BLaER1 treated with 17β-estradiol and CSF1 and Interleukin-3, amounts not matched to agents 10 nM and 100 nM (cell line): ENCODE data around the gene ADGRV1.
"Not testable (repeated sequence)": the region's sequence is repeated elsewhere in the genome, so short reads cannot be mapped to it uniquely, and the experiment has no call there.

ENCODE experiments used
- H3K27ac ChIP-seq, 11 experiments: shearing (Covaris generic); formaldehyde crosslinking; 2 replicates each; pipeline ENCODE4 v1.8.1; 2022
- H3K27me3 ChIP-seq, 11 experiments: shearing (Covaris generic); formaldehyde crosslinking; 2 replicates each; pipeline ENCODE4 v1.8.1; 2022
- H3K36me3 ChIP-seq, 11 experiments: shearing (Covaris generic); formaldehyde crosslinking; 2 replicates each; pipeline ENCODE4 v1.8.1; 2022
- H3K4me1 ChIP-seq, 10 experiments: shearing (Covaris generic); formaldehyde crosslinking; 2 replicates each; pipeline ENCODE4 v1.8.1; 2022
- H3K4me2 ChIP-seq, 11 experiments: shearing (Covaris generic); formaldehyde crosslinking; 2 replicates each; pipeline ENCODE4 v1.8.1; 2022
- H3K4me3 ChIP-seq, 10 experiments: shearing (Covaris generic); formaldehyde crosslinking; 2 replicates each; pipeline ENCODE4 v1.8.1; 2022
- H3K9ac ChIP-seq, 11 experiments: shearing (Covaris generic); formaldehyde crosslinking; 2 replicates each; pipeline ENCODE4 v1.8.1; 2022
- H3K9me3 ChIP-seq, 11 experiments: shearing (Covaris generic); formaldehyde crosslinking; replicated peaks in 1 of 11; 2 replicates each; pipeline ENCODE4 v1.8.1; 2022
- H4K20me1 ChIP-seq, 11 experiments: shearing (Covaris generic); formaldehyde crosslinking; 2 replicates each; pipeline ENCODE4 v1.8.1; 2022
- Cebpa-rat ChIP-seq, 11 experiments: shearing (Covaris generic); IDR thresholded peaks; 2 replicates each; pipeline ENCODE4 v1.8.1; 2022

The ADGRV1 gene

DNA sequence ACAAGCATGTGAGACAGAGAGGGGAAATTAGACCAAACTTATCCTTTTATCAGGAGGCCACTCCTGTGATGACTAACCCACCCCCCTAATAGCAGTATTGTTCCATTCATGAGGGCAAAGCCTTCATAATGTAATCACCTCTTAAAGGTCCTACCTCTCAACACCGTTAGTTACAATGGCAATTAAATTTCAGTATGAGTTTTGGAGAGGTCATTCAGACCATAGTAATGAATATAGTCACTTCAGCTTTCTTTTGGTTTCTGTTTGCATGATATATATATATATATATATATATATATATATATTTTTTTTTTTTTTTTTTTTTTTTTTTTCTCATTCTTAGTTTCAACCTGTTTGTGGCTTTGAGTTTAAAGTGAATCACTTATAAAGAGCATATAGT is 10.5 kb downstream of the ADGRV1 start:
- H3K9ac ChIP-seq: no peak overlapping the region
- no peak for TF ChIP-seq Cebpa-rat (IDR thresholded peaks at IDR 0.05)
- H3K27ac ChIP-seq: no peak overlapping the region
- H3K4me3 ChIP-seq: no peak overlapping the region
- no peak overlapping the region for H3K4me2 ChIP-seq
- no peaks in the 10 kb centered on the region for H3K4me1 ChIP-seq
- H3K27me3 ChIP-seq: no peaks in the 10 kb centered on the region
- H3K36me3 ChIP-seq: no peaks in the 10 kb centered on the region
- no peaks in the 10 kb centered on the region for H4K20me1 ChIP-seq
- peaks cover 0 to 4% (median 0%) of the 10 kb centered on the region in 11 experiments; a peak in 2 of 22 replicates for H3K9me3 ChIP-seq

DNA sequence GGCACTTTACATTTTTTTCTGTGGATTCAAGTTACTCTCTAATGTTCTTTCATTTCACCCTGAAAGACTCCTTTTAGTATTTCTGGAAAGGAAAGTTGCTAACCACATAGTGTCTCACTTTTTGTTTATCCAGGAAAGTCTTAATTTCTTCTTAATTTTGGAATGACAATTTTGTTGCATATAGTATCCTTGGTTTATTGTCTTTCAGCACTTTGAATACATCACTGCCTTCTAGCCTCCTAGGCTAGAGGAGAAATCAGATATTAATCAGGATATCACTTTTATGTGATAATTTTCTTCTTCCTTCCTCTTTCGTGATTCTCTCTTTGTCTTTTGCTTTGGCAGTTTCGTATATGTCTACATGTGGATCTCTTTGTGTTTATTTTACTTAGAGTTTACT is 11.4 kb downstream of the ADGRV1 start:
- H3K9me3 ChIP-seq: peaks cover 0 to 3% (median 0%) of the 10 kb centered on the region in 11 experiments; a peak in 2 of 22 replicates
- H4K20me1 ChIP-seq: no peaks in the 10 kb centered on the region
- no peak for TF ChIP-seq Cebpa-rat (IDR thresholded peaks at IDR 0.05)
- no peaks in the 10 kb centered on the region for H3K36me3 ChIP-seq
- no peak overlapping the region for H3K4me2 ChIP-seq
- H3K4me1 ChIP-seq: no peaks in the 10 kb centered on the region
- no peak overlapping the region for H3K4me3 ChIP-seq
- H3K27me3 ChIP-seq: no peaks in the 10 kb centered on the region
- H3K9ac ChIP-seq: no peak overlapping the region
- no peak overlapping the region for H3K27ac ChIP-seq

DNA sequence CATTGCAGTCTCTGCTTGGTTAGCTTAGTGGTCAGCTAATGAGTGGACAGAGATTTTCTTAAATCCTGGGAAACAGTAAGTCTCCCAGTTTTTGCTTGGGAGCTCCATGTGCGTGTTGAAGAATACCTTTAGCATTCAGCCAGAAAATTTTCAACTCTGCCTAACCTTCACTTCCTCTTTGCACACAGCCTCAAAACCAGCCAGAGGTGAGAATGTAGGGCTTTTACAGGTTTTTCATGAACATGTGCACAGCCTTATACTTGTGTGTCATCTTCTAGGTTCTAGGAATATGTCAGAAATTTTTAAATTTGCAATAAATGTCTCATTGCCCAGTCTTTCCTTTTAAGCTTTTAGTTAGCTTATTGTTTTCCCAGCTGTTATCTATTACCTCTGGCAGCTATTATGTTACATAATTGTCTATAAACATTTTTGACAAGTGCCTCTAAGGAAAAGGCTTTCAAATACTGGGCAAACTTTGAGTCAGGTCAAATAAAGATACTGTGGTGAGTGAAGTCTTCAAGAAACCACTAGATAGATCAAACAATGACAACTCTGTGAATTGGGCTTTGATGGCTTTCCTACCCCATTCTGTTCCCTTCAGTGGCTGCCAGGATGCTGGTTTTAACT is 12.7 kb downstream of the ADGRV1 start:
- no peaks in the 10 kb centered on the region for H3K27me3 ChIP-seq
- H3K4me1 ChIP-seq: no peaks in the 10 kb centered on the region
- no peaks in the 10 kb centered on the region; a peak in 1 of 22 replicates for H3K9me3 ChIP-seq
- no peak overlapping the region for H3K4me3 ChIP-seq
- H3K36me3 ChIP-seq: no peaks in the 10 kb centered on the region
- H3K27ac ChIP-seq: no peak overlapping the region
- no peak overlapping the region for H3K4me2 ChIP-seq
- TF ChIP-seq Cebpa-rat (IDR thresholded peaks at IDR 0.05): no peak
- no peak overlapping the region for H3K9ac ChIP-seq
- H4K20me1 ChIP-seq: no peaks in the 10 kb centered on the region

DNA sequence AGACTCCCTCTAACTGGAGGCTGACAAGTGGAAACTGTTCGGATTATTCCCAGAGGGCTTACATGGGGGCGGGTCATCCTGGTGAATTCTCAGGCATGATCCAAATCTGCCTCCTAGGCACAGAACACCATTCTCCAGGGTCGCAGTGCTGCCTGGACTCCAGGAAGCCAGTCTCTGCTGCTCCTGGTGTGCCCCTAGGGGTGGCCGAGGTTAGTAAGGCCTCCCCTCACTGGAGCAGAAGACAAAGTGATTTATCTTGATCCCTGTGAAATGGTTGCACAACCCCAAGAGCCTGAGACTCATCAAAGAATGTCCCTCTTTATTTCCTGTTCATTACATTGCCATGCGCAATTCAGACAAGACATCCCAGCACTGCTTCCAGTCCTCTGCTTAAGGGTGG is 17.1 kb downstream of the ADGRV1 start:
- no peaks in the 10 kb centered on the region for H3K4me1 ChIP-seq
- H3K4me2 ChIP-seq: no peak overlapping the region
- H3K9ac ChIP-seq: no peak overlapping the region
- H3K36me3 ChIP-seq: no peaks in the 10 kb centered on the region
- H3K27ac ChIP-seq: no peak overlapping the region
- TF ChIP-seq Cebpa-rat (IDR thresholded peaks at IDR 0.05): no peak
- no peaks in the 10 kb centered on the region for H4K20me1 ChIP-seq
- no peaks in the 10 kb centered on the region for H3K27me3 ChIP-seq
- H3K9me3 ChIP-seq: peaks cover 0 to 12% (median 8%) of the 10 kb centered on the region in 11 experiments; a peak in 8 of 22 replicates
- H3K4me3 ChIP-seq: no peak overlapping the region

DNA sequence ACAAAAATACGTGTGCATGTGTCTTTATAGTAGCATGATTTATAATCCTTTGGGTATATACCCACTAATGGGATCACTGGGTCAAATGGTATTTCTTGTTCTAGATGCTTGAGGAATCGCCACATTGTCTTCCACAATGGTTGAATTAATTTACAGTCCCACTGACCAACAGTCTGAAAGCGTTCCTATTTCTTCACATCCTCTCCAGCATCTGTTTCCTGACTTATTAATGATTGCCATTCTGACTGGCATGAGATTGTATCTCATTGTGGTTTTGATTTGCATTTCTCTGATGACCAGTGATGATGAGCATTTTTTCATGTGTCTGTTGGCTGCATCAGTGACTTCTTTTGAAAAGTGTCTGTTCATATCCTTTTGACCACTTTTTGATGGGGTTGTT is 18.0 kb downstream of the ADGRV1 start:
- not testable (repeated sequence) for H3K36me3 ChIP-seq, H4K20me1 ChIP-seq, H3K9ac ChIP-seq, H3K4me1 ChIP-seq, H3K27ac ChIP-seq, H3K4me2 ChIP-seq, H3K27me3 ChIP-seq, H3K4me3 ChIP-seq
- peaks cover 0 to 12% (median 8%) of the 10 kb centered on the region in 11 experiments; a peak in 8 of 22 replicates for H3K9me3 ChIP-seq

DNA sequence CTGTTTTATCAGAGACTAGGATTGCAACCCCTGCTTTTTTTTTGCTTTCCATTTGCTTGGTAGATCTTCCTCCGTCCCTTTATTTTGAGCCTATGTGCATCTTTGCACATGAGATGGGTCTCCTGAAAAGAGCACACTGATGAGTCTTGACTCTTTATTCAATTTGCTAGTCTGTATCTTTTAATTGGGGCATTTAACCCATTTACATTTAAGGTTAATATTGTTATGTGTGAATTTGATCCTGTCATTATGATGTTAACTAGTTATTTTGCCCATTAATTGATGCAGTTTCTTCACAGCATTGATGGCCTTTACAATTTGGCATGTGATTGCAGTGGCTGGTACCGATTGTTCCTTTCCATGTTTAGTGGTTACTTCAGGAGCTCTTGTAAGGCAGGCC is 21.3 kb downstream of the ADGRV1 start:
- H3K36me3 ChIP-seq, H3K4me1 ChIP-seq, H3K27me3 ChIP-seq, H4K20me1 ChIP-seq, H3K4me3 ChIP-seq, H3K4me2 ChIP-seq, H3K27ac ChIP-seq, H3K9ac ChIP-seq: not testable (repeated sequence)
- peaks cover 0 to 12% (median 8%) of the 10 kb centered on the region in 11 experiments; a peak in 8 of 22 replicates for H3K9me3 ChIP-seq

DNA sequence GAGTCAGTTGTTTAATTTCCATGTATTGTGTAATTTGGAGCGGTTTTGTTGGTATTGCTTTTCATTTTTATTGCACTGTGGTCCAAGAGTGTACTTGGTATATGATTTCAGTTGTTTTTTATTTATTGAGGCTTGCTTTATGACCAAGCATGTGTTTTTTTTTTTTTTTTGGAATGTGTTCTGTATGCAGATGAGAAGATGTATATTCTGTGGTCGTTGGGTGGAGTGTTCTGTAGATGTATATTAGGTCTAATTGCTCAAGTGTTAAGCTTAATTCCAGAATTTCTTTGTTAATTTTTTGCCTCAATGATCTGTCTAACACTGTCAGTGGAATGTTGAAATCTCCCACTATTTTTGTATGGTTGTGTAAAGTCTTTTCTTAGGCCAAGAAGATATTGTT is 23.4 kb downstream of the ADGRV1 start:
- H3K36me3 ChIP-seq: no peaks in the 10 kb centered on the region
- H3K4me1 ChIP-seq: peaks cover 0 to 6% (median 0%) of the 10 kb centered on the region in 10 experiments; a peak in 1 of 20 replicates
- no peak overlapping the region for H3K4me3 ChIP-seq
- peaks cover 0 to 10% (median 7%) of the 10 kb centered on the region in 11 experiments; a peak in 8 of 22 replicates for H3K9me3 ChIP-seq
- no peak overlapping the region for H3K4me2 ChIP-seq
- TF ChIP-seq Cebpa-rat (IDR thresholded peaks at IDR 0.05): no peak
- H3K27me3 ChIP-seq: no peaks in the 10 kb centered on the region
- H3K9ac ChIP-seq: no peak overlapping the region
- no peaks in the 10 kb centered on the region for H4K20me1 ChIP-seq
- no peak overlapping the region for H3K27ac ChIP-seq

DNA sequence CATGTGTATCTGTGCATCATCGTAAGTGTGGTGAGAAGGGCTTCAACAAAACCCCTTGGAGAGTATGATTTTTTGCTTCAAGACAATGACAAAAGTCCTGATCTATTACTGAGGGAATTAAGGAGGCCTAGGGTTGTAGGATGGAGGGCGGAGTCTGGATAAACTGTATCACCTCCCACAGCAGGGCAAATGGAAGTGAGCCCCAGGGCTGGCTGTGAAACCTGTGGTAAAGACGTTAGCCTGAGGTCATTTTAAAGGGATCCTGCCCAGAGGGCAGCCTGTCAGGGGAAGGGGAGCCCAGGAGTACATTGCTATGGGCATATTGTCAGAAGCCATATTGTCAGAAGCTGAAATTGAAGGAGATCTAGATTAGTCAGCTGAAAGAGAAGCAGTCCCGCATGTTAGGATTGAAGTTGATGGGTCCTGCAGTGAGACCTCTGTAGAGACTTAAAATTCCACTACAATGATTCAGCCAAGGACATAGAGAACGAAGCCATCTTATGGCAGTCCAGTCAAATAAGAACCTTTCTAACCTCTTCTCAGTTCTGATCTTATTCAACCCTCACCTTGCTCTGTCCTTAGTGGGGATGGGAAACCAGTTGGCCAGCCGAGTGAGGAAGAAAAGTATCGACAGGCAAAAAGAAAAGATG is 26.9 kb downstream of the ADGRV1 start:
- Histone ChIP-seq H3K4me3 (no peak overlapping the region), H3K4me2 (no peak overlapping the region), H3K9me3 (no peaks in the 10 kb centered on the region; a peak in 1 of 22 replicates), H3K36me3 (no peaks in the 10 kb centered on the region), H3K9ac (no peak overlapping the region), H3K27ac (no peak overlapping the region), H3K4me1 (peaks cover 0 to 11% (median 0%) of the 10 kb centered on the region in 10 experiments; a peak in 5 of 20 replicates), H3K27me3 (no peaks in the 10 kb centered on the region), H4K20me1 (no peaks in the 10 kb centered on the region)
- no peak for TF ChIP-seq Cebpa-rat (IDR thresholded peaks at IDR 0.05)

DNA sequence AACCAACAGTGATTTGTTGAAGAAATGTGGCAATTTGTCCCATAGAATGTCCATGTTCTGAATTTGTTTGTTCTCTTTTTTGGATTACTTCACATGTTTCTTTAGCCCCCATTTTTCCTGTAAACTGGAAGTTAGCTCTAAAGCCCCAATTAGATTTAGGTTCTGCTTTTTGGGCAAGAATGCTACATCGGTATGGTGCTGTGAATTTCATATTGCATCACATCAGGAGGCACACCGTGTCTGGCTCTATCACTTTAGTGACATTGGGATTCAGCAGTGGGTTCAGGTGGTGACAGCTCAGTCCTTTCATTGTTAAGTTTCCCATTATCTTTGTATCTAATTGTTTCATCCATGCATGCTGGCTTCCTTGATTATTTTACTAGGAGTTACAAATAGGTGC is 27.9 kb downstream of the ADGRV1 start:
- no peak overlapping the region for H3K4me3 ChIP-seq
- no peak for TF ChIP-seq Cebpa-rat (IDR thresholded peaks at IDR 0.05)
- no peak overlapping the region for H3K9ac ChIP-seq
- peaks cover 0 to 11% (median 0%) of the 10 kb centered on the region in 10 experiments; a peak in 5 of 20 replicates for H3K4me1 ChIP-seq
- no peaks in the 10 kb centered on the region for H3K27me3 ChIP-seq
- H3K4me2 ChIP-seq: no peak overlapping the region
- no peak overlapping the region for H3K27ac ChIP-seq
- H3K36me3 ChIP-seq: no peaks in the 10 kb centered on the region
- no peaks in the 10 kb centered on the region for H3K9me3 ChIP-seq
- H4K20me1 ChIP-seq: no peaks in the 10 kb centered on the region

DNA sequence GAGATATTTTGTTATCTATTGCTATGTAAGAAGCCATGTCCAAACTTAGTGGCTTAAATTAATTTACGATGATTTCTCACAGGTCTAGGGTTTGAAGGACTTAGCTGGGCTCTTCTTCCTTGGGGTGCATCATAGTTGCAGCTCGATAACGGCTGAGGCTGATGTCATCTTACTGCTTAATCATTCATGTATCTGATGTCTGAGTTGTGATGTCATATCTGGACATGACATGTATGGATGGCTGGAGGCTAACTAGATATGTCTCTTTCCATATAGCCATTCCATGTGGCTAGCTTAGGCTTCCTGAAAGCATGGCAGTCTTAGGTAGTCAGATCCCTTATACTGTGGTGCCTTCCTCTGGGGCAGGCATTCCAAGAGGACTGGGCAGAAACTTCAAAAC is 31.6 kb downstream of the ADGRV1 start:
- Histone ChIP-seq H3K4me2 (no peak overlapping the region), H3K4me1 (peaks cover 0 to 11% (median 0%) of the 10 kb centered on the region in 10 experiments; a peak in 5 of 20 replicates), H3K9me3 (peaks cover 0 to 5% (median 0%) of the 10 kb centered on the region in 11 experiments; a peak in 4 of 22 replicates), H3K4me3 (no peak overlapping the region), H4K20me1 (no peaks in the 10 kb centered on the region), H3K36me3 (no peaks in the 10 kb centered on the region), H3K9ac (no peak overlapping the region), H3K27me3 (no peaks in the 10 kb centered on the region), H3K27ac (no peak overlapping the region)
- TF ChIP-seq Cebpa-rat (IDR thresholded peaks at IDR 0.05): no peak

DNA sequence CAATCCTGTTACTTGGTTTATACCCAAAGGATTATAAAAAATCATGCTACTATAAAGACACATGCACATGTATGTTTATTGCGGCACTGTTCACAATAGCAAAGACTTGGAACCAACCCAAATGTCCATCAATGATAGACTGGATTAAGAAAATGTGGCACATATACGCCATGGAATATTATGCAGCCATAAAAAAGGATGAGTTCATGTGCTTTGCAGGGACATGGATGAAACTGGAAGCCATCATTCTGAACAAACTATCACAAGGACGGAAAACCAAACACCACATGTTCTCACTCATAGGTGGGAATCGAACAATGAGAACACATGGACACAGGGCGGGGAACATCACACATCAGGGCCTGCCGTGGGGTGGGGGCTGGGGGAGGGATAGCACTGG is 34.5 kb downstream of the ADGRV1 start:
- H3K36me3 ChIP-seq, H3K4me3 ChIP-seq, H3K27me3 ChIP-seq, H3K4me1 ChIP-seq, H3K9ac ChIP-seq, H4K20me1 ChIP-seq, H3K4me2 ChIP-seq, H3K27ac ChIP-seq: not testable (repeated sequence)
- H3K9me3 ChIP-seq: peaks cover 0 to 21% (median 12%) of the 10 kb centered on the region in 11 experiments; a peak in 16 of 22 replicates

DNA sequence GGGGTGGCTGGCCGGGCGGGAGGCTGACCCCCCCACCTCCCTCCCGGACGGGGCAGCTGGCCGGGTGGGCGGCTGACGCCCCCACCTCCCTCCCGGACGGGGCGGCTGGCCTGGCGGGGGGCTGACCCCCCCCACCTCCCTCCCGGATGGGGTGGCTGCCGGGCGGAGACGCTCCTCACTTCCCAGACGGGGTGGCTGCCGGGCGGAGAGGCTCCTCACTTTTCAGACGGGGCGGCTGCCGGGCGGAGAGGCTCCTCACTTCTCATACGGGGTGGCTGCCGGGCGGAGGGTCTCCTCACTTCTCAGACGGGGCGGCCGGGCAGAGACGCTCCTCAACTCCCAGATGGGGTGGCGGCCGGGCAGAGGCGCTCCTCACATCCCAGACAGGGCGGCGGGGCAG is 37.2 kb downstream of the ADGRV1 start:
- not testable (repeated sequence) for H3K9ac ChIP-seq, H3K36me3 ChIP-seq, H3K27ac ChIP-seq, H3K4me1 ChIP-seq, H3K4me3 ChIP-seq, H4K20me1 ChIP-seq, H3K4me2 ChIP-seq, H3K27me3 ChIP-seq
- peaks cover 0 to 21% (median 12%) of the 10 kb centered on the region in 11 experiments; a peak in 16 of 22 replicates for H3K9me3 ChIP-seq
